Left ventricle myocardium inferior (tissue), 1 donor: ENCODE results near the gene RALGPS1. TPM values are rescaled to one million over a fixed set of nuclear protein-coding genes. Genes with fewer than 3 reads are reported as not detected.

Experiments used
- DNase-seq: peaks from one replicate; pipeline ENCODE4 v3.0.0-alpha.2; 2020
- H3K27ac ChIP-seq: fragments of 200-600 bp; replicated peaks from 2 replicates; pipeline ENCODE4 v1.8.0; 2021
- H3K27me3 ChIP-seq: fragments of 200-600 bp; 2 replicates; pipeline ENCODE4 v1.8.0; 2021; ENCODE audit warnings: low read depth
- H3K36me3 ChIP-seq: fragments of 200-600 bp; 2 replicates; pipeline ENCODE4 v1.8.0; 2021
- H3K4me1 ChIP-seq: fragments of 200-600 bp; 2 replicates; pipeline ENCODE4 v1.8.0; 2021
- H3K4me3 ChIP-seq: fragments of 200-600 bp; 2 replicates; pipeline ENCODE4 v1.8.0; 2021; ENCODE audit warnings: mild to moderate bottlenecking, moderate library complexity
- H3K9me3 ChIP-seq: fragments of 200-600 bp; replicated peaks from 2 replicates; pipeline ENCODE4 v1.8.0; 2021
- intact Hi-C: fragments of 100-400 bp; cut with micrococcal nuclease; formaldehyde crosslinking; loops from one replicate; pipeline ENCODE4 v1.11.0; 2022
- total RNA-seq: library from RNA; stranded (reverse); fragmentation: NEBNext Ultra II Directional; extraction: Animal tissue kit (Norgen Biotek cat#: 25700); gene quantifications from one replicate; pipeline ENCODE4 v1.2.1, GENCODE V29; 2021
- TF ChIP-seq, protein P1 (sequence below): fragments of 200-600 bp; IDR thresholded peaks from 2 replicates; pipeline ENCODE4 v1.8.0; 2021; ENCODE audit warnings: antibody characterized with exemption, mild to moderate bottlenecking, borderline replicate concordance
- donor health status: DM: no; HTN: yes; CAD: no; lungs with severe emphysema.

The RALGPS1 gene
- total RNA-seq, 1 donor from 2014 or later, result 18.9 TPM

DNA sequence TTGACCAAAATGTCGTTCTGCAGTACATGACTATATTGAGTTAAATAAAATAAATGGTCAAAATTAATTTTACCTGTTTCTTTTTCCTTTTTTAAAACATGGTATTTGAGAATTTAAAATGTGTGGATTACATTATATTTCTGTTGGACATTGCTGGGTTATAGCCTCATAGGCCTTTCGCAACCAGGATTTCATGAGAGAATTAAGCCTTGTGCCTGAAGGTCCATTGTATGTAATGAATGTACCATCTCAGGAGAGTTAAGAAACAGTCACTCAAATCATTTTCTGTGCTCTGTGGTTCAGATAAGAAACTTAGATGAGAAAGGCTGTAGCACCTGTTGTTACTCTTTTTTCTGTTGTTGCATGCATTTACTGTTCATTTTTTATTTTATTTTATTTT is 104.4 kb downstream of the RALGPS1 start:
- no peak overlapping the region for H3K27ac ChIP-seq
- H3K4me1 ChIP-seq, result peaks cover 52% of the 10 kb centered on the region
- H3K36me3 ChIP-seq, result no peaks in the 10 kb centered on the region
- no peak for DNase-seq
- H3K4me3 ChIP-seq, result no peak overlapping the region
- intact Hi-C loops, result no loop called here
- H3K9me3 ChIP-seq, result no peaks in the 10 kb centered on the region
- TF ChIP-seq, protein P1, sequence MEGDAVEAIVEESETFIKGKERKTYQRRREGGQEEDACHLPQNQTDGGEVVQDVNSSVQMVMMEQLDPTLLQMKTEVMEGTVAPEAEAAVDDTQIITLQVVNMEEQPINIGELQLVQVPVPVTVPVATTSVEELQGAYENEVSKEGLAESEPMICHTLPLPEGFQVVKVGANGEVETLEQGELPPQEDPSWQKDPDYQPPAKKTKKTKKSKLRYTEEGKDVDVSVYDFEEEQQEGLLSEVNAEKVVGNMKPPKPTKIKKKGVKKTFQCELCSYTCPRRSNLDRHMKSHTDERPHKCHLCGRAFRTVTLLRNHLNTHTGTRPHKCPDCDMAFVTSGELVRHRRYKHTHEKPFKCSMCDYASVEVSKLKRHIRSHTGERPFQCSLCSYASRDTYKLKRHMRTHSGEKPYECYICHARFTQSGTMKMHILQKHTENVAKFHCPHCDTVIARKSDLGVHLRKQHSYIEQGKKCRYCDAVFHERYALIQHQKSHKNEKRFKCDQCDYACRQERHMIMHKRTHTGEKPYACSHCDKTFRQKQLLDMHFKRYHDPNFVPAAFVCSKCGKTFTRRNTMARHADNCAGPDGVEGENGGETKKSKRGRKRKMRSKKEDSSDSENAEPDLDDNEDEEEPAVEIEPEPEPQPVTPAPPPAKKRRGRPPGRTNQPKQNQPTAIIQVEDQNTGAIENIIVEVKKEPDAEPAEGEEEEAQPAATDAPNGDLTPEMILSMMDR, result no peak
- H3K27me3 ChIP-seq, result no peaks in the 10 kb centered on the region

DNA sequence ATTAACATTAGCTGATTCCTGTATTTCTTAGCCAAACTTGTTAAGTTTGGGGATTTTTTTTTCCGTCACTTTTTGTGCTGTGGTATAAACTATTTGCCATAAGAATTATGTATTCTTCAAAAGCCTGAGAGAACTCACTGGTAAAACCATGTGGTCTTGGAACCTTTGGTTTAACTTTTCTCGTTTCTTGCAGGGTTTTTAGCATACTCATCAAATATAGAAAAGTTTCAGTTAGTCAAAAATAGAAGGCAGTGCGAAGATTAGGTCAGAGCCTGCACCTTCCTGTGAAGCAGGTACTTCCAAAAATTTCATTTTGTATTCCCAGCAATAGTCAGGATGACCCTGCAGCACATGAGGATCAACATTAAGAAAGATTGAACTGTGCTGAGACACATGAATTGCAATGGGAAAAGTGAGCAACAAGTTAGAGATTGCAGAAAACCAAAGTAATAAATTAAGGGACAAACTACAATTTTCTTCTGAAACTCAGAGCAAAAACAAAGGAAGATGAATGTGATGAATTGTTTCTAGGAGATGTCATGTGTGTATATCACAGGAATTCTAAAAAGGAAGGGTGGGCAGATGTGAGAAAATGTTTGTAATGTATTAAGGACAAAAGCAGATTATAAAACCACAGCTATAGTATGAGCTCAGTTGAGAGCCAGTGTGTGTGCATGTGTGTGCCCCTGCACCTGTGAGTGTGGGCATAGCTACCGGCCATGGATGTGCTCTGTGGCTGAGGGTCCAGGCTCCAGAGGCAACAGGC is 105.6 kb downstream of the RALGPS1 start:
- intact Hi-C loops, result no loop called here

DNA sequence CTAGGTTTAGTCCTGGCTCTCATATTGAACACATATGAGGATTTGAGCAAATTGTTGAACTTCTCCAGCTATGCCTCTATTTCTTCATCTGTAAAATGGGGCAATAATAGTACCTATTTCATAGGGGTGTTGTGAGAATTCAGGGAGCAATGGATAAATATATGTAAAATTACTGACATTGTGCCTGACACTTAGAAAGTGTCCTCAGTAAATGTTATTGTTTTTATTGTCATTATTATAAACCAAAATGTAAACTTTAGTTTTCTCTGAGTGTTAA is 106.2 kb downstream of the RALGPS1 start:
- intact Hi-C loops, result no loop called here
- H3K27ac ChIP-seq, result peak overlapping the region; percentile 86

More for the DNA sequence above, 105.6 kb downstream of the RALGPS1 start:
- Histone ChIP-seq H3K36me3 (no peaks in the 10 kb centered on the region), H3K9me3 (no peaks in the 10 kb centered on the region), H3K4me3 (no peak overlapping the region), H3K27me3 (no peaks in the 10 kb centered on the region), H3K4me1 (peaks cover 44% of the 10 kb centered on the region), H3K27ac (peak overlapping the region; percentile 86)
- TF ChIP-seq, protein P1, result no peak
- no peak for DNase-seq

DNA sequence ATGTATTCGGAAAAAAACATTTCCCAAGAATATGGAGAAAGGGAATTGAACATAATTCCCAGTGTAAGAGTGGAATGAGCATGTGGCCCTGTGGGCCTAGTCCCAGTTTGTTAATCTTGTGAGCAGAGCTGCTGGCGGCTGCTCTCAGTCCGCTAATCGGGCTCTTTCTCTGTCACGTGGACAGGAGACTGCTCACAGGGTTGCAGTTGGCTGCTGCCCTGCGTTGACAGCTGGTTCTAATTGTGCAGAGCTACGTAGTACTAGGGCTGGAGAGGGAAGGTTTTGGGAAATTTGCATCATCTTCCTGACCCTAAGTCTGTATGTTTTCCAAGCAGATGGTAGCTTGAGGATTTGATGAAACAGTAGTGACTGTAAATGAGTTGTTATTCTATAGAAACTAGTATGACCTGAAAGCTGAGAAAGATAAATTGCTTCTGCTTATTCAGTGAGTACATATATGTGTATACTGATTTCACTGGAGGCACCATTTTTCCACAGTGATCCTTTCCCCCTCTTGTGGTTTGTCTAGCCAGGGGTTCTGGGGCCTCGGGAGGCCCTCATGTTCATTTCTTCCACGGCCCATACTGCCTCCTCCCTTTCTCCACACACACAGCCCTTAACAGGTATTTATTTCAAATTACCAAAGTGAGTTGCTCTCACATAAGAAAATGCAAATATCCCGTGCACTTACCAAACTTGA is 107.2 kb downstream of the RALGPS1 start:
- H3K27me3 ChIP-seq, result no peaks in the 10 kb centered on the region
- DNase-seq, result peak; percentile 89
- peak overlapping the region; percentile 86 for H3K27ac ChIP-seq
- no peaks in the 10 kb centered on the region for H3K36me3 ChIP-seq
- intact Hi-C loops, result no loop called here
- H3K9me3 ChIP-seq, result no peaks in the 10 kb centered on the region
- H3K4me1 ChIP-seq, result peaks cover 45% of the 10 kb centered on the region
- TF ChIP-seq, protein P1, result no peak
- no peak overlapping the region for H3K4me3 ChIP-seq

More for the DNA sequence above, 106.2 kb downstream of the RALGPS1 start:
- H3K4me3 ChIP-seq, result no peak overlapping the region
- H3K9me3 ChIP-seq, result no peaks in the 10 kb centered on the region
- TF ChIP-seq, protein P1, result no peak
- peaks cover 42% of the 10 kb centered on the region for H3K4me1 ChIP-seq
- no peaks in the 10 kb centered on the region for H3K36me3 ChIP-seq
- no peaks in the 10 kb centered on the region for H3K27me3 ChIP-seq
- DNase-seq, result no peak

DNA sequence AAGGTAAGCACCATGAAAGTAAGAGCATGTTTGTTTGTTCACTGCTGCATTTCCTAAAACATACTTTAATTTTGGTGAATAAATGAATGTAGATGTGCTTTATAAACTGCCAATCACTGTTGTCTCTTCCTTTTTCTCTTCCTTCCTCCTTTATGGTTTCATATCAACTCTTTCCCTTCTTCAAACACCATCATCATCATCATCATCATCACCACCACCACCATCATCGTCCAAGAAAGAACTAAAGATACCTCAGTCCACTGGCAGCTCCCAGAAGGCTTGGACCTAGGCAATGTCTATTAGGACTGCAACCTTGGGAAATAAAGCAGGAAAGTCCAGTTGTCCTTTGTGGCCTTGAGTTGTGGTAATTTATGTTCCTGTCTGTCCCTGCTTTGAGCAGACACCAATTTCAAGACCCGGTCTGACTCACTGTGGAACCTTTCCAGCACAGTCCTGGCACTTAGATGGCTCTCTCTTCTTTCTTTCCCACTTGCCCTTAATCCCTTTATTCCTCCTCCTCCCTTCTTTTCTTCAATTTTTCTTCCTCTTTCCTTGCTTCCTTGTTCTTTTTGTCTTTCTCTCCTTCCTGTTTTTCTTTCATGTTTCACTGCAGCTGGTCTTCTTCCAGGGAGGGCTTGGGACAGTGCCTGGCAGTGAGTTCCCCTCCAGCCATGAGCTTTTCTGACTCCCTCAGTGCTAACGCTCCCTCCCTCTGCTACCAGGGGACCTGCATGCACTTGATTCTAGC is 108.5 kb downstream of the RALGPS1 start:
- Histone ChIP-seq H3K4me3 (no peak overlapping the region), H3K27ac (peak overlapping the region; percentile 86), H3K36me3 (no peaks in the 10 kb centered on the region), H3K4me1 (peaks cover 49% of the 10 kb centered on the region), H3K27me3 (no peaks in the 10 kb centered on the region), H3K9me3 (no peaks in the 10 kb centered on the region)
- no peak for DNase-seq
- TF ChIP-seq, protein P1, result no peak
- intact Hi-C loops, result no loop called here
